Stimulated activated CD4-positive, alpha-beta T cell treated with anti-CD3 and anti-CD28 coated beads, Interleukin-12 subunit alpha, Interleukin-12 subunit beta, amount 100 ng/mL, for 4 hours (primary cell): ENCODE data around the gene HAL.

Experiments used
- DNase-seq: peaks from one replicate; pipeline ENCODE4 v3.0.0-alpha.2; 2020

HAL gene, protein sequence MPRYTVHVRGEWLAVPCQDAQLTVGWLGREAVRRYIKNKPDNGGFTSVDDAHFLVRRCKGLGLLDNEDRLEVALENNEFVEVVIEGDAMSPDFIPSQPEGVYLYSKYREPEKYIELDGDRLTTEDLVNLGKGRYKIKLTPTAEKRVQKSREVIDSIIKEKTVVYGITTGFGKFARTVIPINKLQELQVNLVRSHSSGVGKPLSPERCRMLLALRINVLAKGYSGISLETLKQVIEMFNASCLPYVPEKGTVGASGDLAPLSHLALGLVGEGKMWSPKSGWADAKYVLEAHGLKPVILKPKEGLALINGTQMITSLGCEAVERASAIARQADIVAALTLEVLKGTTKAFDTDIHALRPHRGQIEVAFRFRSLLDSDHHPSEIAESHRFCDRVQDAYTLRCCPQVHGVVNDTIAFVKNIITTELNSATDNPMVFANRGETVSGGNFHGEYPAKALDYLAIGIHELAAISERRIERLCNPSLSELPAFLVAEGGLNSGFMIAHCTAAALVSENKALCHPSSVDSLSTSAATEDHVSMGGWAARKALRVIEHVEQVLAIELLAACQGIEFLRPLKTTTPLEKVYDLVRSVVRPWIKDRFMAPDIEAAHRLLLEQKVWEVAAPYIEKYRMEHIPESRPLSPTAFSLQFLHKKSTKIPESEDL

DNA sequence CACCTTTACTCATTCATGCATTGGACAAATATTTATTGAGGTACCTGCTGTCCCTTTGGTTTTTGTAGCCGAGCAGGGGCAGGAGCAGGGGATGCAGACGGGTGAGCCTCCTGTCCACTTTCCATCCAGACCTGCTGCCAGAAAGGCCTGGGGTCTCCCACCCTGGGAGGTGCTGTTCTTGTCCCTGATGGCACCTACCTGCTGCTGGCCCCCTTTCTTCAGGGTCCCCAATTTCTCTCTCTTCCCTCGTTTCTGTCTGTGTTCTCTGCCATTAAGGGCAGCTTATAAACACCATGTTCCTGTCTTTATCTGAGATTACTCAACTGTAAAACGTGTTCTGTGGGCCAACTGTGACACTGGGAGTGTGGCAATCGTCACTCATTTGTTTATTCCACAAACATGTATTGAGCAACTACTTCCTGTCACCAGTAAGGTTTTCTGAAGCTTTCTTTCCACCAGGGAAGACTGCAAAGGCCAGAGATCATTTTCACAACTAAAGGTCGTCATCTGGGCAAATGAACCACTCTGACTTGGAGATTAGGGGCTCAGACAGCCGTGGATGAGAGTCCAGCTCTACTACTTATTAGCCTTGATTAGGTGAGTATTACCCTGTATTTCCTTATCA lies at the start of gene HAL:
TSS of gene HAL (minus strand) at position 311 of the 625 bp plus-strand sequence. CDS start 434 bp downstream, outside the sequence.
- no peak for DNase-seq

GRCh38 chr12:96045566-96045965 lies 49.4 kb upstream of the HAL start:
- no peak for DNase-seq

DNA sequence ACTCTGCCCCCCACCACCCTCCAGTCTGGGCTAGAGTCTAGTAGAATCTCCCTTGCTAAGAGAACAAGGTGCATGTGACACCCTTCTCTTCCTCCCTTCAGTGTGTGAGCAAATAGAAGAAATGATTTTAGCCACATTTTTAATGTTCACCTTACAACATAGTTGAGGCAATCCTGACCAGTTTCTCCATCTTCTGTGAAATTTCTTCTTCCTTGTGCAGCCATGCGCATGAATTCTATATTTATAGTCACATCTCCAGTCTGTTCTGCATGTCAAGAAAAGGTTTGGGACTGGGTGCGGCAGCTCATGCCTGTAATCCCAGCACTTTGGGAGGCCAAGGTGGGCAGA lies 48.8 kb upstream of the HAL start:
- no peak for DNase-seq

- DNase-seq, result no peak
These were observed 48.1 kb upstream of the HAL start for GRCh38 chr12:96044017-96044942.

DNA sequence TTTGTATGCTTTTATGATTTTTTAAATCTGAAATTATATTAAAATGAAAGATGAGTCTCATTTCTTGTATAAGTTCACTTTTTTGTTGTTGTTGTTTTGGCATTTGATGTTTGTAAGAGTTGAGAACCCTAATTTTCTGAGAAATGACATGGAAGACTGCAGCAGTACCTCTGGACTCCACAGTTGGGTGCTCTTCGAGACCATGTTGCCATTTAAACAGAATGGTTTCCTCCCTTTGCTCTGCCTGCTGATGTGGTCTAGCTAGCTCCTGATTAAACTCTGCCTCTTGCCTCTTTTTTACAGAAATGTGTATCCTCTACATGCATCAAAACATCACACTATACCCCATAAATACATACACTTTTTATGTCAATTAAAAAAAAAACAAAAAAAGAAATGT lies 45.0 kb upstream of the HAL start:
- DNase-seq, result no peak

GRCh38 chr12:96040305-96041133 lies 44.4 kb upstream of the HAL start:
- no peak for DNase-seq

DNA sequence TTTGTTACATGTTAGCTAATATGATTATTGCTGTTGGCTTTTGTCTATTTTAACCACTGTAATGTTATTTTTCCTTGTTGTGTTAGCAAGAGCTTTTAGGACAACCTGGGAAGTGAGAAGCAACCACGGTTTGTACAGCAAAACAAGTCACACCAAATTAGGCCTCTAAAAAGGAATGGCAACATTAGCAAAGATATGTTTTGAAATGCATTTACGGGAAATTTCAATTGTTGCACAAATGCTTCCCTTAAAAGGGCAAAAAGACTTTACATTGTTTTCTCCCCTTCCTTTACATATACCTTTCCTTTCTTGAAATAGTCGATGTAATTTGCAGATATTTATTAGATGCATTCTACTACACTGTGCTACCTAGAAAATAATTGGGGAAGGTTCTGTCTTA lies 43.4 kb upstream of the HAL start:
- no peak for DNase-seq

- DNase-seq, result no peak
These were observed 40.8 kb upstream of the HAL start for GRCh38 chr12:96036765-96037455.

DNA sequence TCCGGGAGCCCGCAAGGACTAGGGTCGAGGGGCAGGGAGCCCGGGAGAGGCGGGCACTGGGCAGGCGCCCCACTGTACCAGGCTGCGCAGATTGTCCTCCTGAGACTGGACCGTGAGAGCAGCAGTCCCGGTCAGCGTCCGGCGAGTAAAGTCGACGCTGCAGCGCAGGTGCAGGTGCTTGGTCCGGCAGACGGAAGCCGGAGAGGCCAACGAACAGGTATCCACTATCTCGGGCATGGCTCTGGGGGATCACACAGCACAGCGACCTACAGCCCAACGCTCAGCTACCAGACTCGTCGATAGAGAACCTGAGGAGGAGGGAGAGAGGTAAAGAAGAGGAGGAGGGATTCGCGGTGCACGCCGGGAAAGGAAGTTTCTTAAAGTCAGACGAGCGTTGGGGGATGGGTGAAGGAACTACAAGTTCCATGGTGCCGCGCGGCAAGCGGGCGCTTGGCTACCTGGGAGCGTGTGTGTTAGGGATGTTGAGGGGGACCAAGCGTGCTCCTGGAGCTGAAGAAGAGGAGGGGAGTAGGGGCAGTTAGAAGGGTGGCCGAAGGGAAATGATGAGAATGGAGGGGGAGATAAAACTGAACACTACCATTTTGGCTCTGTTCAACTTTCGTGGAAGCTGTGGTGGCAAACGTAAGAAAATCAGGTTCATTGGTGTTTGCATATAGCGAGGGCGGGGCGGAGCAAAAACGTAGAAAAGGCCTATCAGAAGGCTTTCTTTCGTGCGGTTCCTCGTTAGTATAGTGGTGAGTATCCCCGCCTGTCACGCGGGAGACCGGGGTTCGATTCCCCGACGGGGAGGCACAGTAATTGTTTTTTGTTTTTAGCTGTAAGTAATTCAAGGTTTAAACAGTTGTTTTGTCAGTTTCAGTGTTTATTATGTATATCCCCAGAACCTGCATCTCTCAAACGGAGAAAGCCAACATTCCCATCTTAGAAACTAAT lies 39.4 kb upstream of the HAL start, which contains the start of gene LTA4H:
TSS of gene LTA4H (minus strand) at position 305 of the 954 bp plus-strand sequence. CDS start at position 237, 68 bp downstream.
- DNase-seq, result peak; percentile 92

GRCh38 chr12:96034621-96035282 lies 38.6 kb upstream of the HAL start:
- no peak for DNase-seq

DNA sequence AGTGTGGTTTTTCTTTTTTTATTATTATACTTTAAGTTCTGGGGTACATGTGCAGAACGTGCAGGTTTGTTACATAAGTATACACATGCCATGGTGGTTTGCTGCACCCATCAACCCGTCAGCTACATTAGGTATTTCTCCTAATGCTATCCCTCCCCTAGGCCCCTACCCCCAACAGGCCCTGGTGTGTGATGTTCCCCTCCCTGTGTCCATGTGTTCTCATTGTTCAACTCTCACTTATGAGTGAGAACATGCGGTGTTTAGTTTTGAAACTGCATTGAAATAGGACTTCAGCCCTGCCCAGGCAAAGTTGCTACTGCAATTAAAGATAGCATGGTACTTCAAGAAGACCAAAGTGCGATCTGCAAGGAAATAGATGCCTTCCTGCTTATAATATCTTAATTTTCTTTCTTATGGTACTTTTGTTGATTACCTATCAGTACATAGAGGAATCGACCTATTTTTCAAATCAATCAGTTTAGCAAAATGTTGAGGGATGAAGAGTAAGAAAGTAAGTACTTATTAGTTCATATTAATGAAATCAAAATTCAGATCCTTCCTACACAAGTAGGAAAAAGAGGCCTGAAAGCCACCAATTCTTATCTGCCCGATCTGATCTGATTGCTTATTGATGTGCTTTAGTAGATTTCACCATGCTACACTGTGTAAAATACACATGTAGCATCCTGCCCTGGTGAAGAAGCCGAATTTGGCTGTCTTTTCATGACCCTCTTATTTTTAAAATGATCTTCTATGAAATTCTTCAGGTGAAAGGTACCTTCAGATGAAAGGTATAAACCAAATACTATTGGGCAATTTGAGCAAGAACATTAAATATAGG lies 37.6 kb upstream of the HAL start:
- no peak for DNase-seq

- DNase-seq, result no peak
These were observed 33.7 kb upstream of the HAL start for GRCh38 chr12:96029826-96030225.

DNA sequence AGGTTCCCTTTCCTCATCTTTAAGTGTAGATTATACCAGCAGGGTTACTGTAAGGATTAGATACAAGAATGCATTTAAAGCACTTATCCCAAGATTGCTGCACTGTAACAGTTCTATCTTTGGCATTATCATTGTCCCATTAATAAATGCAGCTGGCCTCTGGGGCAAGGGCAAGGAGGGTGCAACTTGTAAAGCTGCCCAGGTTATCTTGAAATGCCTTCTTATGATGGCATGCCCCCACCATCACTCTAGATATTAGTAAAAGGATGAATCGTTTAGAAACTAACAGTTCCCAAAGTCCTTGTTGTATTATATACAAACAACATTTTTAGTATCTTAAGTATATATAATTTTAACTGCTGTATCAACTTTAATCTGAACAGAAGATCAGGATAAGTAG lies 32.4 kb upstream of the HAL start:
- DNase-seq, result no peak

GRCh38 chr12:96026331-96026730 lies 30.2 kb upstream of the HAL start:
- DNase-seq, result no peak

DNA sequence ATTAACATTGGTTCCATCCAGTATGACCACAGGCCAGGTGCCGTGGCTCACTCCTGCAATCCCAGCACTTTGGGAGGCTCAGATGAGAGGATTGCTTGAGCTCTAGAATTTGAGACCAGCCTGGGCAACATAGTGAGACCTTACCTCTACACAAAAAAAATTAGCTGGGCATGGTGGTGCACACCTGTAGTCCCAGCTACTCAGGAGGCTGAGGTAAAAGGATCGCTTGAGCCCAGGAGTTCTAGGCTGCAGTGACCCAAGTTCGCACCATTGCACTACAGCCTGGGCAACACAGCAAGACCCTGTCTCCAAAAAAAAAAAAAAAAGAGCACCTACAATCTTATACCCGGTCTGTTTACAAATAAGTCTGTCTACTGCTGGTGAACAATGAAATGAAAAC lies 29.4 kb upstream of the HAL start:
- DNase-seq, result no peak

GRCh38 chr12:96020314-96021003 lies 24.3 kb upstream of the HAL start:
- DNase-seq, result no peak

DNA sequence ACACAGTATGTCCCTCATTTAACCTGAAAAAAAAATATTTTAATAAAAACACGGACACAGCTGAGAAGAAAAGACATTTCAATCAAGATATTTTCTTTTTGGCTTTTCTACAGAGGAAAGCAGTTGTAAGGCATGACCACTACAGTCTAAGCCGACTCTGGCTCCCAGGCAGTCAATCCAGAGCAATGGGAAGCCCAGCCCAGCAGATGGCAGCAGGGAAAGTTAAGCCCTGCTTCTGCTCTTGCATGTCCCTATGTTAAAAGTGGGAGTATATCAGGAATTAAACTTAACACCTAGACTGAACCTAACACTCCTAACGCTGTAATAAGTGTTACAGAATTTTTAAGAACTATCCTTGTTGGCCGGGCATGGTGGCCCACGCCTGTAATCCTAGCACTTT lies 19.5 kb upstream of the HAL start:
- no peak for DNase-seq
